ENCODE results near the gene RDX.

DNA sequence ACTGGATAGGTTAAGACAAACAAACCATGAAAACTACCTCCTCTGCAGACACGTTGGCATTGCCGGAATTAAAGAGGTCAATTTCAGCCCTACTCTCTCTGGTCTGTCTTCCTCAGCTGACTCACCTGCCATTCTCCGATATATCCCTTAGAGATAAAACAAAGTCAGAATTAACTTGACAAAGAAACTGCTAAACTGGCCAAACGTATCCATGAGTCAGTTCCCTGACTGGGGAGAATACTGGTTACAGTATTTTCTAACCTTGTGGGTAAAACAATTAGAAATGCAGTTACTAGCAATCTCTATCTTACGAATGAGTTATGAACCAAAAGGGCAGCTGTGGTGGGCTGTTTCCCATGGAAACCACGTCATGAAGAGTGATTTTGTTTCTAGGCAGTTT lies 96.2 kb downstream of the RDX start:
- TF ChIP-seq, protein P1, sequence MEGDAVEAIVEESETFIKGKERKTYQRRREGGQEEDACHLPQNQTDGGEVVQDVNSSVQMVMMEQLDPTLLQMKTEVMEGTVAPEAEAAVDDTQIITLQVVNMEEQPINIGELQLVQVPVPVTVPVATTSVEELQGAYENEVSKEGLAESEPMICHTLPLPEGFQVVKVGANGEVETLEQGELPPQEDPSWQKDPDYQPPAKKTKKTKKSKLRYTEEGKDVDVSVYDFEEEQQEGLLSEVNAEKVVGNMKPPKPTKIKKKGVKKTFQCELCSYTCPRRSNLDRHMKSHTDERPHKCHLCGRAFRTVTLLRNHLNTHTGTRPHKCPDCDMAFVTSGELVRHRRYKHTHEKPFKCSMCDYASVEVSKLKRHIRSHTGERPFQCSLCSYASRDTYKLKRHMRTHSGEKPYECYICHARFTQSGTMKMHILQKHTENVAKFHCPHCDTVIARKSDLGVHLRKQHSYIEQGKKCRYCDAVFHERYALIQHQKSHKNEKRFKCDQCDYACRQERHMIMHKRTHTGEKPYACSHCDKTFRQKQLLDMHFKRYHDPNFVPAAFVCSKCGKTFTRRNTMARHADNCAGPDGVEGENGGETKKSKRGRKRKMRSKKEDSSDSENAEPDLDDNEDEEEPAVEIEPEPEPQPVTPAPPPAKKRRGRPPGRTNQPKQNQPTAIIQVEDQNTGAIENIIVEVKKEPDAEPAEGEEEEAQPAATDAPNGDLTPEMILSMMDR (IDR thresholded peaks at IDR 0.05), result no peak
- no peak for TF ChIP-seq POLR2A (IDR thresholded peaks at IDR 0.05)
